ENCODE results near the gene ASPHD1.

DNA sequence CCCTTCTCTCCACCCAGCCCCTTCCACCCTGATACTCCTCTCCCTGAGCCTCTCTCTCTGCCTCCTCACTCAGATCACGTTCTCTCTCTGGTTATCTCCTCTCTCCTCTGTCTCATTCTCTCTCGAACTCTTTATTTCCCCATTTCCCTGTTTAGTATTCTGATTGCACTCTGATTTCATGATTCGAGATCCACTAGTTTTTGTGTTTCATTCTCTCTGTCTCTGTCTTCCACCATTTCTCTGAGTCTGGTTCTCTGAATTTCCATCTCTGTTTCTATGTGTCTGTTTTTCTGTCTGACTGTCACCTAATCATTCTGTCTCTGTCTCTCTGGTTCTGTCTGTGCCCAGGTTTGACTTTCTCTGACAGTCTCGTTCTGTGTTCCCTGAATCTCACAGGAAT is 3.0 kb upstream of the ASPHD1 start:
- TF ChIP-seq EZH2 (IDR thresholded peaks at IDR 0.05; ENCODE audit: borderline replicate concordance, low read length): no peak
- TF ChIP-seq, protein P1, sequence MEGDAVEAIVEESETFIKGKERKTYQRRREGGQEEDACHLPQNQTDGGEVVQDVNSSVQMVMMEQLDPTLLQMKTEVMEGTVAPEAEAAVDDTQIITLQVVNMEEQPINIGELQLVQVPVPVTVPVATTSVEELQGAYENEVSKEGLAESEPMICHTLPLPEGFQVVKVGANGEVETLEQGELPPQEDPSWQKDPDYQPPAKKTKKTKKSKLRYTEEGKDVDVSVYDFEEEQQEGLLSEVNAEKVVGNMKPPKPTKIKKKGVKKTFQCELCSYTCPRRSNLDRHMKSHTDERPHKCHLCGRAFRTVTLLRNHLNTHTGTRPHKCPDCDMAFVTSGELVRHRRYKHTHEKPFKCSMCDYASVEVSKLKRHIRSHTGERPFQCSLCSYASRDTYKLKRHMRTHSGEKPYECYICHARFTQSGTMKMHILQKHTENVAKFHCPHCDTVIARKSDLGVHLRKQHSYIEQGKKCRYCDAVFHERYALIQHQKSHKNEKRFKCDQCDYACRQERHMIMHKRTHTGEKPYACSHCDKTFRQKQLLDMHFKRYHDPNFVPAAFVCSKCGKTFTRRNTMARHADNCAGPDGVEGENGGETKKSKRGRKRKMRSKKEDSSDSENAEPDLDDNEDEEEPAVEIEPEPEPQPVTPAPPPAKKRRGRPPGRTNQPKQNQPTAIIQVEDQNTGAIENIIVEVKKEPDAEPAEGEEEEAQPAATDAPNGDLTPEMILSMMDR (conservative IDR thresholded peaks at IDR 0.05 in 1 of 2, IDR thresholded peaks at IDR 0.05 in 1 of 2; ENCODE audit: extremely low read depth in 1 of 2, insufficient read depth in 1 of 2, low read depth in 1 of 2, low read length in 2 of 2): no peak

All from mammary epithelial cell (primary cell).